Astrocyte of the hippocampus (primary cell): ENCODE measurements around the gene HOXB6.
A peak's percentile ranks its signal among the peaks of the same experiment; 100 is the strongest.

ENCODE experiments used
- DNase-seq: peaks from one replicate; pipeline ENCODE4 v3.0.0; 2011; ENCODE audit warnings: low read depth, low spot score

Gene HOXB6

GRCh38 chr17:48594538-48595277, 10.1 kb downstream of the HOXB6 start:
- DNase-seq, result no peak

GRCh38 chr17:48593840-48594537, 10.8 kb downstream of the HOXB6 start:
- DNase-seq, result peak; percentile 95

GRCh38 chr17:48593126-48593829, 11.5 kb downstream of the HOXB6 start, which contains the start of gene HOXB5:
Gene HOXB5 (minus strand): TSS chr17:48593779. CDS start chr17:48593682, 97 bp downstream.
- DNase-seq, result peak; percentile 70

GRCh38 chr17:48592577-48592976, 12.2 kb downstream of the HOXB6 start:
- DNase-seq, result no peak

- DNase-seq, result no peak
Observed at GRCh38 chr17:48592057-48592514, 12.7 kb downstream of the HOXB6 start.

GRCh38 chr17:48591255-48592056, 13.3 kb downstream of the HOXB6 start:
- DNase-seq, result no peak

GRCh38 chr17:48590607-48591161, 14.1 kb downstream of the HOXB6 start:
- DNase-seq, result no peak

- DNase-seq, result no peak
Observed at GRCh38 chr17:48589831-48590606, 14.8 kb downstream of the HOXB6 start, which contains the start of gene HOXB3. Gene HOXB3 (minus strand): TSS chr17:48590241. CDS start chr17:48552474, 37,767 bp downstream.

GRCh38 chr17:48589060-48589830, 15.5 kb downstream of the HOXB6 start:
- DNase-seq, result no peak

- no peak for DNase-seq
Observed at GRCh38 chr17:48588528-48588927, 16.3 kb downstream of the HOXB6 start.

- no peak for DNase-seq
Observed at GRCh38 chr17:48588074-48588415, 16.7 kb downstream of the HOXB6 start.

GRCh38 chr17:48587276-48588073, 17.3 kb downstream of the HOXB6 start:
- no peak for DNase-seq

- no peak for DNase-seq
Observed at GRCh38 chr17:48586355-48587258, 18.2 kb downstream of the HOXB6 start.

GRCh38 chr17:48584223-48584741, 20.5 kb downstream of the HOXB6 start:
- no peak for DNase-seq

GRCh38 chr17:48583708-48584222, 21.0 kb downstream of the HOXB6 start:
- DNase-seq, result no peak

- no peak for DNase-seq
Observed at GRCh38 chr17:48582750-48583069, 22.1 kb downstream of the HOXB6 start.
